Measurements from ENCODE around the gene ILRUN.
"Not testable (repeated sequence)": the region's sequence is repeated elsewhere in the genome, so short reads cannot be mapped to it uniquely, and the experiment has no call there.

Gene ILRUN

GRCh38 chr6:34652263-34652662 is 44.3 kb downstream of the ILRUN start:
- no peak for TF ChIP-seq CTCF (IDR thresholded peaks at IDR 0.05; ENCODE audit: low read depth, low read length)

GRCh38 chr6:34650823-34651222 is 45.7 kb downstream of the ILRUN start:
- no peak for TF ChIP-seq CTCF (IDR thresholded peaks at IDR 0.05; ENCODE audit: low read depth, low read length)
- no peak overlapping the region for H3K4me3 ChIP-seq (ENCODE audit: low read depth, low read length)

More at GRCh38 chr6:34652263-34652662, 44.3 kb downstream of the ILRUN start:
- no peak overlapping the region for H3K4me3 ChIP-seq (ENCODE audit: low read depth, low read length)

- H3K4me3 ChIP-seq (ENCODE audit: low read depth, low read length) = not testable (repeated sequence)
Measured at GRCh38 chr6:34650232-34650631, 46.3 kb downstream of the ILRUN start.

- H3K4me3 ChIP-seq (ENCODE audit: low read depth, low read length) = no peak overlapping the region
- no peak for TF ChIP-seq CTCF (IDR thresholded peaks at IDR 0.05; ENCODE audit: low read depth, low read length)
Measured at GRCh38 chr6:34648806-34649205, 47.8 kb downstream of the ILRUN start.

Data from WI38 (cell line).